HS-27A (cell line): ENCODE measurements around the gene GLIS2.
A peak's percentile ranks its signal among the peaks of the same experiment; 100 is the strongest.
"Not testable (repeated sequence)": the region's sequence is repeated elsewhere in the genome, so short reads cannot be mapped to it uniquely, and the experiment has no call there.

Experiments
- DNase-seq: peaks from one replicate; pipeline ENCODE4 v3.0.0-alpha.2; 2012; ENCODE audit warnings: low read depth, missing footprints

GLIS2 gene

GRCh38 chr16:4336701-4337539 is 21.1 kb downstream of the GLIS2 start:
- no peak for DNase-seq

- no peak for DNase-seq
Measured at GRCh38 chr16:4337540-4338088, 21.7 kb downstream of the GLIS2 start.

GRCh38 chr16:4338125-4338582 is 22.3 kb downstream of the GLIS2 start:
- DNase-seq, result no peak

- DNase-seq, result no peak
Measured at GRCh38 chr16:4338712-4339299, 22.9 kb downstream of the GLIS2 start.

GRCh38 chr16:4339455-4339854 is 23.6 kb downstream of the GLIS2 start:
- no peak for DNase-seq

GRCh38 chr16:4339909-4340308 is 24.0 kb downstream of the GLIS2 start:
- DNase-seq, result no peak

- DNase-seq, result no peak
Measured at GRCh38 chr16:4340443-4340842, 24.6 kb downstream of the GLIS2 start.

- DNase-seq, result no peak
Measured at GRCh38 chr16:4341250-4341649, 25.4 kb downstream of the GLIS2 start.

GRCh38 chr16:4342866-4343744 is 27.2 kb downstream of the GLIS2 start:
- DNase-seq, result no peak

- DNase-seq, result not testable (repeated sequence)
Measured at GRCh38 chr16:4344300-4344982, 28.6 kb downstream of the GLIS2 start.

- no peak for DNase-seq
Measured at GRCh38 chr16:4344983-4345835, 29.3 kb downstream of the GLIS2 start.

GRCh38 chr16:4345836-4346781 is 30.2 kb downstream of the GLIS2 start:
- DNase-seq, result no peak

- no peak for DNase-seq
Measured at GRCh38 chr16:4347010-4347409, 31.1 kb downstream of the GLIS2 start.

- DNase-seq, result no peak
Measured at GRCh38 chr16:4347765-4348509, 32.1 kb downstream of the GLIS2 start.

GRCh38 chr16:4349332-4349731 is 33.5 kb downstream of the GLIS2 start:
- no peak for DNase-seq

- no peak for DNase-seq
Measured at GRCh38 chr16:4350365-4350786, 34.5 kb downstream of the GLIS2 start.

- DNase-seq, result peak; percentile 89
Measured at GRCh38 chr16:4350787-4351659, 35.2 kb downstream of the GLIS2 start, which contains the start of gene PAM16. Gene PAM16, minus strand, starts transcription at chr16:4351321. Its CDS starts 87 bp downstream, at chr16:4351234.

GRCh38 chr16:4351880-4352279 is 36.0 kb downstream of the GLIS2 start:
- no peak for DNase-seq
